Body of pancreas (tissue), 4 donors: Measurements from ENCODE around the gene CNTNAP3B.
"Not testable (repeated sequence)": the region's sequence is repeated elsewhere in the genome, so short reads cannot be mapped to it uniquely, and the experiment has no call there.

Experiments used
- CTCF ChIP-seq, 7 experiments: fragments of 450-650 bp in 4 of 7; fragments of 200-600 bp in 3 of 7; sonication (generic) in 3 of 7; IDR thresholded peaks; one replicate each; pipeline ENCODE4 v1.5.1; 2016 to 2019; ENCODE audit warnings: antibody characterized with exemption in 7 of 7
- POLR2A ChIP-seq, 3 donors: fragments of 450-650 bp; IDR thresholded peaks; one replicate each; pipeline ENCODE4 v1.6.1; 2016; ENCODE audit warnings: antibody characterized with exemption in 3 of 3, mild to moderate bottlenecking in 2 of 3

- TF ChIP-seq CTCF, POLR2A (IDR thresholded peaks at IDR 0.05): not testable (repeated sequence)
Measured at GRCh38 chr9:42071026-42071425, 58.2 kb downstream of the CNTNAP3B start.
